ENCODE data around the gene LAIR2.

LAIR2 gene

GRCh38 chr19:54473071-54473891 is 29.4 kb upstream of the LAIR2 start, which contains the start of gene CDC42EP5:
CDC42EP5 (minus strand) TSS chr19:54473296; CDS start chr19:54465547, 7,749 bp downstream.
- H3K4me3 ChIP-seq (ENCODE audit: low read depth, low read length), result peak within 1 kb of the TSS; percentile 47
- in situ Hi-C loops (cut with HindIII; ENCODE audit: low sequenced_read_pairs), result loop anchor here (25.0 kb wide), 1 partner anchor 1139 kb away; the partner anchor contains the start of genes ZNF524, ZNF784 and ZNF865
- no peak for DNase-seq (ENCODE audit: low read depth)

GRCh38 chr19:54473892-54474372 is 28.7 kb upstream of the LAIR2 start:
- no peak for TF ChIP-seq CTCF (IDR thresholded peaks at IDR 0.05; ENCODE audit: low read depth, low read length, missing control alignments)
- H3K4me3 ChIP-seq (ENCODE audit: low read depth, low read length), result peak overlapping the region; percentile 47
- no peak for DNase-seq (ENCODE audit: low read depth)
- in situ Hi-C loops (cut with HindIII; ENCODE audit: low sequenced_read_pairs), result loop anchor here (25.0 kb wide), 1 partner anchor 1138 kb away; the partner anchor contains the start of genes ZNF524, ZNF784 and ZNF865

More at GRCh38 chr19:54473071-54473891, 29.4 kb upstream of the LAIR2 start, which contains the start of gene CDC42EP5:
- TF ChIP-seq CTCF (IDR thresholded peaks at IDR 0.05; ENCODE audit: low read depth, low read length, missing control alignments), result no peak

- no peak for TF ChIP-seq CTCF (IDR thresholded peaks at IDR 0.05; ENCODE audit: low read depth, low read length, missing control alignments)
- H3K4me3 ChIP-seq (ENCODE audit: low read depth, low read length), result no peak overlapping the region
- no peak for DNase-seq (ENCODE audit: low read depth)
- in situ Hi-C loops (cut with HindIII; ENCODE audit: low sequenced_read_pairs), result no loop called here
Measured at GRCh38 chr19:54475706-54476105, 26.9 kb upstream of the LAIR2 start.

GRCh38 chr19:54477650-54478049 is 25.0 kb upstream of the LAIR2 start:
- TF ChIP-seq CTCF (IDR thresholded peaks at IDR 0.05; ENCODE audit: low read depth, low read length, missing control alignments), result no peak
- in situ Hi-C loops (cut with HindIII; ENCODE audit: low sequenced_read_pairs), result no loop called here

GRCh38 chr19:54478677-54479266 is 23.9 kb upstream of the LAIR2 start:
- DNase-seq (ENCODE audit: low read depth), result peak; percentile 23
- in situ Hi-C loops (cut with HindIII; ENCODE audit: low sequenced_read_pairs), result no loop called here
- H3K4me3 ChIP-seq (ENCODE audit: low read depth, low read length), result no peak overlapping the region
- TF ChIP-seq CTCF (IDR thresholded peaks at IDR 0.05; ENCODE audit: low read depth, low read length, missing control alignments), result peak; percentile 70

More at GRCh38 chr19:54477650-54478049, 25.0 kb upstream of the LAIR2 start:
- DNase-seq (ENCODE audit: low read depth), result no peak
- no peak overlapping the region for H3K4me3 ChIP-seq (ENCODE audit: low read depth, low read length)

GRCh38 chr19:54480051-54480450 is 22.6 kb upstream of the LAIR2 start:
- H3K4me3 ChIP-seq (ENCODE audit: low read depth, low read length), result no peak overlapping the region
- no peak for DNase-seq (ENCODE audit: low read depth)
- in situ Hi-C loops (cut with HindIII; ENCODE audit: low sequenced_read_pairs), result no loop called here
- TF ChIP-seq CTCF (IDR thresholded peaks at IDR 0.05; ENCODE audit: low read depth, low read length, missing control alignments), result no peak
